Chondrocyte (in vitro differentiated cells): Measurements from ENCODE around the gene NFIC. TPM values are rescaled to one million over a fixed set of nuclear protein-coding genes. Genes with fewer than 3 reads are reported as not detected.

Source experiments
- DNase-seq: peaks from one replicate; pipeline ENCODE4 v3.0.0; 2021; ENCODE audit warnings: mixed read lengths, low spot score
- H3K27ac Mint-ChIP-seq: one replicate; pipeline ENCODE4 v1.8.0; 2021; ENCODE audit warnings: mild to moderate bottlenecking, moderate library complexity, mixed read lengths; ENCODE audit not compliant: unreplicated experiment
- H3K27me3 Mint-ChIP-seq: 2 replicates; pipeline ENCODE4 v1.8.0; 2021; ENCODE audit warnings: low read depth, mixed read lengths
- H3K36me3 Mint-ChIP-seq: 2 replicates; pipeline ENCODE4 v1.8.0; 2021; ENCODE audit warnings: low read depth, mixed read lengths
- H3K4me1 Mint-ChIP-seq: 2 replicates; pipeline ENCODE4 v1.8.0; 2021; ENCODE audit warnings: low read depth, mild to moderate bottlenecking, mixed read lengths
- H3K4me3 Mint-ChIP-seq: one replicate; pipeline ENCODE4 v1.8.0; 2021; ENCODE audit warnings: mild to moderate bottlenecking, moderate library complexity, mixed read lengths; ENCODE audit not compliant: unreplicated experiment
- H3K9me3 Mint-ChIP-seq: 2 replicates; pipeline ENCODE4 v1.8.0; 2021; ENCODE audit warnings: low read depth, mixed read lengths
- total RNA-seq: library from RNA; stranded (reverse); gene quantifications from 3 replicates; pipeline ENCODE4 v1.2.1, GENCODE V29; 2021
- TF ChIP-seq, protein P1 (sequence below): fragments of 200-600 bp; sonication (generic); IDR thresholded peaks from 2 replicates; pipeline ENCODE4 v1.5.0; 2021; ENCODE audit warnings: antibody characterized with exemption, mild to moderate bottlenecking, moderate library complexity

NFIC gene
- total RNA-seq, 1 donor from 2014 or later, result 81.5 TPM

DNA sequence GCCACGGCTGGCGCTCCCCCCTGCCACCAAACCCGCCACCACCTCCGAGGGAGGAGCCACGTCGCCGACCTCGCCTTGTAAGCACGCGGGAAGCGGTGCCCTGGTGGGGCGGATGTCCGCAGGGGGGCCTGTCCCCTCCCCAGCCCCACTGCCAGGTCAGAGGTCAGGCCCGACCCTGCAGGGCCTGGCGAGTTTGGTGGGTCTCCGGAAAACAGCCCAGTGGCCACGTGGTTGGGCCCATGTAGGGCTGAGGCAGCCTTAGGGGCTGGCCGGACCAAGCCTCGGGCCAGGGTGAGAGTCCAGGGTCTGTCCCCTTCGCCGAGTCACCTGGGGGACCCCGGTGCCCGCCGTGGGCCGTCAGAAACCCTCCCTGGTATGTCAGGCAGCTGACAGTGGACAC, 87.5 kb downstream of the NFIC start:
- no peak for DNase-seq
- no peaks in the 10 kb centered on the region for H3K9me3 Mint-ChIP-seq
- peaks cover 32% of the 10 kb centered on the region for H3K4me1 Mint-ChIP-seq
- H3K27me3 Mint-ChIP-seq, result no peaks in the 10 kb centered on the region
- TF ChIP-seq, protein P1, sequence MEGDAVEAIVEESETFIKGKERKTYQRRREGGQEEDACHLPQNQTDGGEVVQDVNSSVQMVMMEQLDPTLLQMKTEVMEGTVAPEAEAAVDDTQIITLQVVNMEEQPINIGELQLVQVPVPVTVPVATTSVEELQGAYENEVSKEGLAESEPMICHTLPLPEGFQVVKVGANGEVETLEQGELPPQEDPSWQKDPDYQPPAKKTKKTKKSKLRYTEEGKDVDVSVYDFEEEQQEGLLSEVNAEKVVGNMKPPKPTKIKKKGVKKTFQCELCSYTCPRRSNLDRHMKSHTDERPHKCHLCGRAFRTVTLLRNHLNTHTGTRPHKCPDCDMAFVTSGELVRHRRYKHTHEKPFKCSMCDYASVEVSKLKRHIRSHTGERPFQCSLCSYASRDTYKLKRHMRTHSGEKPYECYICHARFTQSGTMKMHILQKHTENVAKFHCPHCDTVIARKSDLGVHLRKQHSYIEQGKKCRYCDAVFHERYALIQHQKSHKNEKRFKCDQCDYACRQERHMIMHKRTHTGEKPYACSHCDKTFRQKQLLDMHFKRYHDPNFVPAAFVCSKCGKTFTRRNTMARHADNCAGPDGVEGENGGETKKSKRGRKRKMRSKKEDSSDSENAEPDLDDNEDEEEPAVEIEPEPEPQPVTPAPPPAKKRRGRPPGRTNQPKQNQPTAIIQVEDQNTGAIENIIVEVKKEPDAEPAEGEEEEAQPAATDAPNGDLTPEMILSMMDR, result no peak
- no peak overlapping the region for H3K4me3 Mint-ChIP-seq
- H3K27ac Mint-ChIP-seq, result no peak overlapping the region
- H3K36me3 Mint-ChIP-seq, result peaks cover 12% of the 10 kb centered on the region

GRCh38 chr19:3454656-3455392, 88.4 kb downstream of the NFIC start:
- no peaks in the 10 kb centered on the region for H3K27me3 Mint-ChIP-seq
- DNase-seq, result no peak
- no peak overlapping the region for H3K4me3 Mint-ChIP-seq
- peaks cover 12% of the 10 kb centered on the region for H3K36me3 Mint-ChIP-seq
- no peak overlapping the region for H3K27ac Mint-ChIP-seq
- no peaks in the 10 kb centered on the region for H3K9me3 Mint-ChIP-seq
- TF ChIP-seq, protein P1, result no peak
- H3K4me1 Mint-ChIP-seq, result peaks cover 41% of the 10 kb centered on the region

- Mint-ChIP-seq H3K4me1 (peaks cover 47% of the 10 kb centered on the region), H3K27ac (peak overlapping the region; percentile 29), H3K9me3 (no peaks in the 10 kb centered on the region), H3K36me3 (peaks cover 12% of the 10 kb centered on the region), H3K27me3 (no peaks in the 10 kb centered on the region), H3K4me3 (no peak overlapping the region)
- DNase-seq, result no peak
- TF ChIP-seq, protein P1, result no peak
Observed at GRCh38 chr19:3455393-3455955, 89.1 kb downstream of the NFIC start.

- Mint-ChIP-seq H3K4me1 (peaks cover 47% of the 10 kb centered on the region), H3K36me3 (peaks cover 8% of the 10 kb centered on the region), H3K9me3 (no peaks in the 10 kb centered on the region), H3K27ac (peak overlapping the region; percentile 29), H3K27me3 (no peaks in the 10 kb centered on the region), H3K4me3 (no peak overlapping the region)
- no peak for DNase-seq
- TF ChIP-seq, protein P1, result no peak
Observed at GRCh38 chr19:3455960-3456601, 89.7 kb downstream of the NFIC start.

GRCh38 chr19:3456925-3457527, 90.6 kb downstream of the NFIC start:
- TF ChIP-seq, protein P1, result no peak
- H3K27me3 Mint-ChIP-seq, result no peaks in the 10 kb centered on the region
- H3K27ac Mint-ChIP-seq, result peak overlapping the region; percentile 99
- H3K36me3 Mint-ChIP-seq, result peaks cover 6% of the 10 kb centered on the region
- no peak overlapping the region for H3K4me3 Mint-ChIP-seq
- no peak for DNase-seq
- H3K4me1 Mint-ChIP-seq, result peaks cover 41% of the 10 kb centered on the region
- no peaks in the 10 kb centered on the region for H3K9me3 Mint-ChIP-seq
